IPS-20b (cell line): ENCODE measurements around the gene PROX2.

ENCODE experiments used
- H3K27ac ChIP-seq: one replicate; pipeline ENCODE4 v1.5.1; 2013; ENCODE audit warnings: low read length
- H3K27me3 ChIP-seq: 2 replicates; pipeline ENCODE4 v1.6.1; 2013; ENCODE audit warnings: mild to moderate bottlenecking, low read length, inconsistent platforms; ENCODE audit not compliant: insufficient read depth
- H3K36me3 ChIP-seq: 2 replicates; pipeline ENCODE4 v1.6.1; 2013; ENCODE audit warnings: low read depth, mild to moderate bottlenecking, inconsistent platforms, low read length, moderate library complexity; ENCODE audit not compliant: insufficient read depth
- H3K4me1 ChIP-seq: 2 replicates; pipeline ENCODE4 v1.6.1; 2013; ENCODE audit warnings: mild to moderate bottlenecking, control low read depth, inconsistent platforms, low read length, moderate library complexity; ENCODE audit not compliant: insufficient read depth
- H3K4me3 ChIP-seq: 2 replicates; pipeline ENCODE4 v1.5.1; 2013; ENCODE audit warnings: mild to moderate bottlenecking, low read length, inconsistent platforms
- H3K9ac ChIP-seq: 2 replicates; pipeline ENCODE4 v1.6.1; 2013; ENCODE audit warnings: low read depth, mild to moderate bottlenecking, inconsistent platforms, low read length, moderate library complexity
- H3K9me3 ChIP-seq: 2 replicates; pipeline ENCODE4 v1.6.1; 2013; ENCODE audit warnings: mild to moderate bottlenecking, low read depth, low read length, inconsistent platforms; ENCODE audit not compliant: insufficient read depth

PROX2 gene

DNA sequence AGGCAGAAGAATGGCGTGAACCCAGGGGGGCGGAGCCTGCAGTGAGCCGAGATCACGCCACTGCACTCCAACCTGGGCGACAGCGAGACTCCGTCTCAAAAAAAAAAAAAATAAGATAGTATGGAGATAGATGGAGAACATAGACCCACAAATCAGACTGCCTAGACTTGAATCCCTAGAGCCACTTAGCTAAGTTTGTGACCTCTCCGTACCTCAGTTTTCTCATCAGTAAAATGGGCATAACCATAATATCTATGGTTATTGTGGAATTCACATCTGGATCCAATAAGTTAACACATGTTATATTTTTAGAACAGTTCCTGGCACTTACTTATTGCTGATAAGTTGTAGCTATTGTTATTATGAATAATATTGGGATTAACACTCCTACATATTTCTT lies 7.2 kb downstream of the PROX2 start:
- Histone ChIP-seq H3K9me3 (no peaks in the 10 kb centered on the region), H3K9ac (no peak overlapping the region), H3K4me3 (no peak overlapping the region), H3K27ac (no peak overlapping the region), H3K4me1 (no peaks in the 10 kb centered on the region), H3K36me3 (no peaks in the 10 kb centered on the region), H3K27me3 (no peaks in the 10 kb centered on the region; the same call in 1 of the 2 replicates)

DNA sequence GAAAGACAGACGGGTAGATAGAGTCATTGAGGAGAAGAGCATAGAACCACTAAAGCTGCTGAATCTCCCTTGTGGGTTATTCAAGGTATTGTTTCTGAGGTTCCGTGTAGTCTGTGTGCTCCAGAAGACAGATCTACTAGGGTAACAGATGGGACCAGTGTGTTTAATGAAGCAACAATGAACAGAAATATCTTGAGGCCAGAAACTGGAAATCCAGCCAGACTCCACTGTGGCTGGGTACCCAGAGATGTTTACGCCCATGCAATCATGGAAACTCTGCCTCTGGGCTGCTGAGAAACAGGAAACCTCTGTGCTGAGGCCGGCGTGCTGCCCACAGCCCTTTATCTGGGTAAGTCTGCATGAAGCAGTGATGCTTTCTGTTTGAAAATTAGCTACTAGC lies 8.3 kb downstream of the PROX2 start:
- Histone ChIP-seq H3K4me3 (no peak overlapping the region), H3K36me3 (no peaks in the 10 kb centered on the region), H3K27ac (no peak overlapping the region), H3K9ac (no peak overlapping the region), H3K27me3 (no peaks in the 10 kb centered on the region; the same call in 1 of the 2 replicates), H3K9me3 (no peaks in the 10 kb centered on the region), H3K4me1 (no peaks in the 10 kb centered on the region)

DNA sequence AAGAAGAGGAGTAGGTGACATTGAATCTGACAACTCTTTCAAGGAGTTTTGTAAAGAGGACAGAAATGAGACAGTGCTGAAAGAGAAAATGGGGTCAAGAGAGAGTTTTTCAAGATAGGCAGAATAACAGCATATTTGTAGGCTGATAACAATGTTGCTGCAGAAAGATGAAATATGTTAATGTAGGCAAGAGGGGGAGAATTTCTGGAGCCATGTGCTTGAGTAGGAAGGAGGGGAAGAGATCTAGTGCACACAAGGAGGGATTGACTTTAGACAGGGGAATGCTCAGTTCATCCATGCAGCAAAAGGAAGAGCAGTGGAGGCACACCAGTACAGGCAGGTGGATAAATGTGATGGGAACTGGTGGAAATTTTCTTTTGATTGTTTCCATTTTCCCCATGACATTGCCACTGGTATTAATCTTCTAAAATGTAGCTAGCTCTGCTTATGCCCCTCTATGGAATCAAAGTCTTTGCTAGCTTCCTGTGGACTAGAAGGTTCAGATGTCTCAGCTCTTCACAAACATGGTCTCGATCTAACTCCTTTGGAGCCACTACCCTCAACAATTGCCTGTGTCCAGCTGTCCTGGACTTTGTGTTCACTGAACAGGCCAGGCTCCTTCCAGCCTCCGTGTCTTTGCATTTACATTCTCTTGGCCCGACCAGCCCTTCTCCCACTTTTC lies 9.1 kb downstream of the PROX2 start:
- H3K27ac ChIP-seq = no peak overlapping the region
- H3K9ac ChIP-seq = no peak overlapping the region
- no peaks in the 10 kb centered on the region for H3K9me3 ChIP-seq

DNA sequence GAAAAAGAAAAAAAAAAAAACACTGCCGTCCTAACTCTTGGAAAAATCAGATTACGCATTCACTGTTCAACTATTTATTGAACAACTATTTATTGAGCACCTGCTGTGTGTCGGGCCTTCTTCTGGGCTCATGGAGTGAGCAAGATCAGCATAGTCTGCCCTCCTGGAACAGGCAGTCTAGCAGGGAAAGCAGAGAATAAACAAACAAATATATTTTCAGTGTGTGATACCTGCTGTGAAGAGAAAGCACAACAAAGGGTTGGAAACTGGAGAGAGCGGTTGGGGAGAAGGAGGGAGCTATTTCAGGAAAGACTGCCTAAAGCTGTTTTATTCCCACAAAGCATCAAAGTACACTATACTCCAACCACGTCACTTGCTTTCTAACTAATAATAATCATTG lies 10.8 kb downstream of the PROX2 start:
- Histone ChIP-seq H3K4me1 (no peaks in the 10 kb centered on the region), H3K9ac (no peak overlapping the region), H3K27me3 (no peaks in the 10 kb centered on the region; the same call in 1 of the 2 replicates), H3K9me3 (no peaks in the 10 kb centered on the region), H3K36me3 (no peaks in the 10 kb centered on the region), H3K27ac (no peak overlapping the region), H3K4me3 (no peak overlapping the region)

More for the DNA sequence above, 9.1 kb downstream of the PROX2 start:
- H3K4me1 ChIP-seq = no peaks in the 10 kb centered on the region
- H3K4me3 ChIP-seq = no peak overlapping the region
- no peaks in the 10 kb centered on the region for H3K36me3 ChIP-seq
- no peaks in the 10 kb centered on the region; the same call in 1 of the 2 replicates for H3K27me3 ChIP-seq

DNA sequence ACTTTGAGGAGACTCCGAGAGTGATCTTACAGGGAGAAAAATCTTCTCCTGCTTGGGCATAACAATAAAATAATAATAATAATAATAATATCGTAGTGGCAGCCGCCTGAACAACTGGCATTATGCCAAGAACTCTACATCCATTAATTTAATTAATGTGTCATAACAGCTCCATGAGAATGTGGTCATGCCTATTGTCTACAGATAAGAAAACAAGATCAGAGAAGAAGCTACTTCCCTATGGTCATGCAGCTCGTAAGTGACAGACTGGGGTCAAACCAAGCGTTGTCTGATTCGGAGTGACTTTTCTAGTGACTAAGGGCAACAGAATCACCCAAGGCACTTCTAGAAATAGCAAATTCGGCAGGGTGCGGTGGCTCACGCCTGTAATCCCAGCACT lies 11.7 kb downstream of the PROX2 start:
- H3K27me3 ChIP-seq = no peaks in the 10 kb centered on the region; the same call in 1 of the 2 replicates
- no peak overlapping the region for H3K27ac ChIP-seq
- H3K9me3 ChIP-seq = no peaks in the 10 kb centered on the region
- H3K9ac ChIP-seq = no peak overlapping the region
- H3K36me3 ChIP-seq = no peaks in the 10 kb centered on the region
- no peaks in the 10 kb centered on the region for H3K4me1 ChIP-seq
- no peak overlapping the region for H3K4me3 ChIP-seq

DNA sequence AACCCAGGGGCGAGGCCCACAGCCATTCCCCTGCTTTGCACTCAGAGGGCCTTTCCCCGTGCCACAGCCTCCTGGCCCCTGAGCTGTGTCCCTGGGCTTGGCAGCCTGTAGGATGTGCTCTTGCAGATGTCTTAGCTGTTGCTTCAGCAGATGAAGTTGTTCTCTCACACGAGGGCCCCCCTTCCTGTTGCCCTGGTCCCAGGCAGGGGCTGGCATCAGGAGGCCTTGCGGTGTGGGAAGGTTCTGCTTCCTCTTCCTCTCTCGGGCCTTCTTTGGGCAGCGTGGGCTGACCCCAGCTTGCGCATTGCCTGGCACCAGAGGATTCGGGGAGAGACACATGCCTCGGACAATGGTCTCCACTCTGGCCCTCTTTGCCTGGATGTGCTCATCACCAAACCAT lies 12.7 kb downstream of the PROX2 start:
- H3K36me3 ChIP-seq = no peaks in the 10 kb centered on the region
- no peak overlapping the region for H3K27ac ChIP-seq
- no peak overlapping the region for H3K4me3 ChIP-seq
- H3K27me3 ChIP-seq = no peaks in the 10 kb centered on the region; the same call in 1 of the 2 replicates
- no peaks in the 10 kb centered on the region for H3K9me3 ChIP-seq
- no peak overlapping the region for H3K9ac ChIP-seq
- H3K4me1 ChIP-seq = no peaks in the 10 kb centered on the region

DNA sequence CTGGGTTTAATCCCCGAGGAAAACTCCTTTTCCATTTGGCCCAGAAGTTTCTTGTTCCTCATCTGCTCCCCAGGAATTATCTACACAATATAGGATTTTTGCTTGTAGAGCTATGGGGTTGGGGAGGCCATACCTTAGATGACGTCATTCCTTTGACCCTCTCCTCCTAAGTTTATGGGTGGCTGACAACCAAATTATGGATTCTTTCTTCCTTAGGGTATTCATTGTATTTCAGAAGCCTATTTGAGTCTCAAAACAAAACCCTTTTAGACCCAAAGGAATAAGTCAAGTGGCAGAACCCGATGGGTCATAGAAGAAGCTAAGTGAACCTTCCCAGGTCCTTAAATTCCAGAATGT lies 14.2 kb downstream of the PROX2 start:
- no peak overlapping the region for H3K9ac ChIP-seq
- H3K36me3 ChIP-seq = no peaks in the 10 kb centered on the region
- no peak overlapping the region for H3K4me3 ChIP-seq
- no peaks in the 10 kb centered on the region; the same call in 1 of the 2 replicates for H3K27me3 ChIP-seq
- H3K27ac ChIP-seq = no peak overlapping the region
- H3K9me3 ChIP-seq = no peaks in the 10 kb centered on the region
- H3K4me1 ChIP-seq = no peaks in the 10 kb centered on the region

DNA sequence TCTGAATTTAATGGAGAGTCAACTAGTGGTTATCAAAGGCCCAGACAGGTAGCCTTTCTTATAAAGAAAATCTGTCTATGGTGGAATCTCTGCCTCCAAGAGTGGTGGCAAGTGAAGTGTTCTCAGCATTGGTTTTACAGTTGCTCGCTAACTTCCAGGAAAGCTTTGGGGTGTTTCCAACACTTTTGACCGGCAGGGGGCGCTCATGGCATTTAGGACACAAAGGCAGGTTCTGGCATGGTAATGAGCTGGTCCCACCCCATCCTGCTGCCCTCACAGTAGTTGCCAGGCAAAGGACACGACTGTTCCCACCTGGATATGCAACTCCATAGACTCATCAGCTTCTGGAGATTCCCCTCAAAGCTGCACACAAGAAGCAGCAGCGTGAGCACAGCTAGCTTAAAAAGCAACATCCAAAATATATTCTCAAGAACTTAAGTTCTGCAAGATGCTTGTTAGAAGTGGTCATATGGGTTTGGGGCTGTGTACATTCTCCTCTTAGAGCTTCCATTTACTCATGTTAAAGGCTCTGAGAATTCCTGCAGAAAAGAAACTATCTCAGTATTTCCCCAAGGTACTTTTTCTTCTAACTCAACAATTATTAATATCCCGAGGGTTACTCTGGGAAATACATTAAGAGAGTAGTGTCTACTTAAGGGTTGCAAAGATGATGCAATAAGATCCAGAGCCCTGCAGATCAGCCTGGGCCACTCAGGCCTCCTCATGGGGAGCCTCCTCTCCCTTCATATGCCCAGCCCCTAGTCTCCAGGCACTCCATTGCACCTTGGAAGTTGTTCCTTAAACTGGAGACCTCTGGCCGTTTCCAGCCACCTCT lies 14.8 kb downstream of the PROX2 start:
- Histone ChIP-seq H3K4me3 (no peak overlapping the region), H3K4me1 (no peaks in the 10 kb centered on the region), H3K9me3 (no peaks in the 10 kb centered on the region), H3K27ac (no peak overlapping the region), H3K9ac (no peak overlapping the region), H3K36me3 (no peaks in the 10 kb centered on the region), H3K27me3 (no peaks in the 10 kb centered on the region)

DNA sequence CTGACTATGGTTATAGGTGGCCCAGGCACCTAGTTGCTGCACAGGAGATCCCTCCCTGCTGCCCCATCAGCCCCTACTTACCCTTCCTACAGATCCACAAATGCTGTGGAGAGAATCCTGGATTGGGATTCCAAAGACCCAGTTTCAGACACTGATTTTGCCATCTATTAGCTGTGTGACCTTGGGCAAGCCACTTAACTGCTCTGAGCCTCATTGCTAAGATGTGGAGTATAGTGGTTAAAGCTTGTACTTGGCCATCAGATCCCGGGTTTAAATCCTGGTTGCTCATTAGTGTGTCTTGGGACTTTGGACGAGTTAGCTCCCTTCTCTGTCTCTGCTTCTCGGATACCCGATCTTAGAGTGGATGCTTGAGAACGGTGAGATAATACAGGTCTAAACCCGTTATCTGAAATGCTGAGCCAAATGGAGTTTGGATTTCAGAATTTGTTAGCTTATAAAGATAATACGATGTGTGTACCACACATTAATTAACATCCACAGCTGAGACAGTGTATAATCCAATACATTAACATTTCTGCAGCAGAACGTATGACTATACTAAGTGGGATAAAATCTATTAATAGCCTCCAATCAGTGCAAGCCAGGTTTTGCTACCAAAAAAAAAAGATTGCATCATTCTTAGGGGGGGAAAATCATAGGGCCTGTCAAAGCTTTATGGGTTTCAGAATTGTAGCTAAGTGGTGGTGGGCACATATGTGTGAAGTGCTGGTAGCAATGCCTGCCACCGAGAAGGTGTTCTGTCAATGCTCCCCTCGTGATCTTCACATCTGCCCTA lies 16.0 kb downstream of the PROX2 start:
- H3K4me3 ChIP-seq = no peak overlapping the region
- no peak overlapping the region for H3K27ac ChIP-seq
- H3K9ac ChIP-seq = no peak overlapping the region
- no peaks in the 10 kb centered on the region for H3K27me3 ChIP-seq
- H3K9me3 ChIP-seq = no peaks in the 10 kb centered on the region
- no peaks in the 10 kb centered on the region for H3K36me3 ChIP-seq
- H3K4me1 ChIP-seq = no peaks in the 10 kb centered on the region

DNA sequence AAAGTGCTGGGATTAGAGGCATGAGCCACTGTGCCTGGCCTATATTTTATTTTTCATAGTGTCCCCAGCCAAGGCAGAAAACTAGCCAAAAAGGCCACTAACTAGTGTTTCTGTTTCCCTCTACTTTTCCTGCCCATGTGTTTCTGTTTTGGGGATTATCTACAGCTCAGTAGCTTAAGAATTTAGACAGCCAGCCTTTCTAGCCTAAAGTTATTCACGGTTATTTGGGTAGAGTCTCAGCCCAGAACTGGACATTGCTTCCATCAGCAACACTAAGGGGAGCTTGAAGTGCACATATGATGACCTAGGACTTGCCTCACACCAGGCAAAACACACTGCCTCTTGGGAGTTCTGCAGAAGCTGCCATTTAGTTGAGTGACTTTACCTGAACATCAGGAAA lies 17.9 kb downstream of the PROX2 start:
- Histone ChIP-seq H3K9ac (no peak overlapping the region), H3K27me3 (no peaks in the 10 kb centered on the region), H3K4me1 (no peaks in the 10 kb centered on the region), H3K36me3 (no peaks in the 10 kb centered on the region), H3K9me3 (no peaks in the 10 kb centered on the region), H3K27ac (no peak overlapping the region), H3K4me3 (no peak overlapping the region)

DNA sequence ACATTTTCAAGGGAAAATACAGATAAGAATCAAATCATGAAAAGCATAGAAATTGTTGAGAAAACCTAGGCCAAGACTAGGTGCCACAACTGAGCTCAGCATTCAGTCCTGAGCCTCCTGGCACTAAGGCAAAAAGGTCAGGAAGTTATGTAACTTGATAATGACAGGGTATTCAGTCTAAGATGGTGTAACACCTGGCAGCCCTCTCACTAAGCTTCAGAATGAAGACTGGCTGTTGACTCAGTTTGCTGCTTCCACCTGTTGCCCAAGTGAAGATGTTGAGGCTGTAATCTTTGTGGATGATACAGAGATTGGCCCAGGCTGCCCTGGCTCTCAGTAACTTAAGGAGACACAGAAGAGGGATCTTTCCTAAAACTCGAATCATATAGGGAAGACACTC lies 19.6 kb downstream of the PROX2 start:
- no peaks in the 10 kb centered on the region for H3K4me1 ChIP-seq

More for the DNA sequence above, 19.6 kb downstream of the PROX2 start:
- no peaks in the 10 kb centered on the region for H3K27me3 ChIP-seq
- no peaks in the 10 kb centered on the region for H3K9me3 ChIP-seq
- no peak overlapping the region for H3K4me3 ChIP-seq
- H3K9ac ChIP-seq = no peak overlapping the region
- H3K36me3 ChIP-seq = no peaks in the 10 kb centered on the region
- no peak overlapping the region for H3K27ac ChIP-seq
